H1 (cell line): ENCODE measurements around the gene PAIP2. TPM values are rescaled to one million over a fixed set of nuclear protein-coding genes. Genes with fewer than 3 reads are reported as not detected.

Source experiments
- CTCF ChIA-PET: fragments of 300-600 bp; sonication (Branson Sonifier 250); formaldehyde crosslinking; loops from one replicate; lab custom pipeline; 2021; ENCODE audit not compliant: partially characterized antibody; lab: Charles Lee
- POLR2A ChIA-PET: fragments of 300-600 bp; sonication (Branson Sonifier 250); formaldehyde crosslinking; loops from one replicate; lab custom pipeline; 2021; ENCODE audit warnings: inconsistent platforms; ENCODE audit not compliant: partially characterized antibody; lab: Charles Lee
- DNase-seq, 2 experiments: peaks; one replicate each; pipeline versions ENCODE4 v3.0.0 to v3.0.0-alpha.2; 2010 to 2022; ENCODE audit warnings: low spot score in 2 of 2, low read depth in 1 of 2, mixed read lengths in 1 of 2
- FAIRE-seq: peaks from 2 replicates; lab custom pipeline; 2011; peaks lifted over from hg19 to GRCh38; lab: Jason Lieb, UNC
- H2AFZ ChIP-seq: 2 replicates; pipeline ENCODE4 v1.8.1; 2012; ENCODE audit warnings: low read length, inconsistent platforms
- H2AK5ac ChIP-seq: 2 replicates; pipeline ENCODE4 v1.6.1; 2013; ENCODE audit warnings: low read depth, low read length
- H2BK120ac ChIP-seq: replicated peaks from 2 replicates; pipeline ENCODE3; 2013; ENCODE audit warnings: low read depth, low read length, inconsistent platforms
- H2BK12ac ChIP-seq: 2 replicates; pipeline ENCODE4 v1.6.1; 2013; ENCODE audit warnings: low read depth, low read length
- H2BK15ac ChIP-seq: 2 replicates; pipeline ENCODE4 v1.6.1; 2013; ENCODE audit warnings: low read length
- H2BK20ac ChIP-seq: 2 replicates; pipeline ENCODE4 v1.6.1; 2013; ENCODE audit warnings: low read length
- H2BK5ac ChIP-seq: 2 replicates; pipeline ENCODE4 v1.6.1; 2013; ENCODE audit warnings: low read depth, low read length
- H3K14ac ChIP-seq: 2 replicates; pipeline ENCODE4 v1.6.1; 2013; ENCODE audit warnings: inconsistent platforms; ENCODE audit not compliant: insufficient read length
- H3K18ac ChIP-seq: 2 replicates; pipeline ENCODE4 v1.6.1; 2013; ENCODE audit warnings: low read length; ENCODE audit errors: extremely low read depth
- H3K23ac ChIP-seq: 2 replicates; pipeline ENCODE4 v1.6.1; 2013; ENCODE audit warnings: inconsistent platforms; ENCODE audit not compliant: insufficient read length
- H3K23me2 ChIP-seq: 2 replicates; pipeline ENCODE4 v1.6.1; 2013; ENCODE audit warnings: low read depth, low read length
- H3K27ac ChIP-seq: 2 replicates; pipeline ENCODE4 v1.6.1; 2011; ENCODE audit warnings: low read depth, low read length, inconsistent platforms
- H3K27me3 ChIP-seq, 4 experiments: replicated peaks in 1 of 4; 1 replicate in 1 of 4; 2 replicates in 3 of 4; pipeline versions ENCODE4 v1.6.1 to v1.8.1; 2011 to 2013; ENCODE audit warnings: low read length in 3 of 4, mild to moderate bottlenecking in 3 of 4, inconsistent platforms in 2 of 4, mixed read lengths in 2 of 4, moderate library complexity in 1 of 4; ENCODE audit not compliant: control insufficient read depth in 3 of 4, insufficient read depth in 3 of 4; ENCODE audit errors: extremely low read depth in 1 of 4
- H3K36me3 ChIP-seq, 4 experiments: 2 replicates each; pipeline versions ENCODE4 v1.6.1 to v1.8.1; 2011 to 2013; ENCODE audit warnings: mild to moderate bottlenecking in 4 of 4, low read length in 3 of 4, moderate library complexity in 2 of 4, control low read depth in 1 of 4, inconsistent platforms in 1 of 4; ENCODE audit not compliant: insufficient read depth in 4 of 4, control insufficient read depth in 2 of 4
- H3K4ac ChIP-seq: replicated peaks from 2 replicates; pipeline ENCODE3; 2013; ENCODE audit warnings: low read length, low read depth, mixed read lengths, inconsistent platforms; ENCODE audit not compliant: insufficient read length
- H3K4me1 ChIP-seq, 4 experiments: replicated peaks in 1 of 4; 1 replicate in 1 of 4; 2 replicates in 3 of 4; pipeline versions ENCODE4 v1.6.1 to v1.8.1; 2011 to 2013; ENCODE audit warnings: low read length in 3 of 4, inconsistent platforms in 2 of 4, mixed read lengths in 1 of 4; ENCODE audit not compliant: insufficient read depth in 4 of 4, control insufficient read depth in 3 of 4
- H3K4me2 ChIP-seq, 2 experiments: 2 replicates each; pipeline versions ENCODE4 v1.6.1 to v1.8.1; 2011 to 2013; ENCODE audit warnings: low read depth in 2 of 2, low read length in 2 of 2, control low read depth in 1 of 2, inconsistent platforms in 1 of 2, mild to moderate bottlenecking in 1 of 2; ENCODE audit not compliant: insufficient read depth in 1 of 2
- H3K4me3 ChIP-seq, 4 experiments: fragments of 200-600, 300-600 bp in 1 of 4; sonication (generic), shearing (Covaris generic), sonication (Bioruptor Twin) in 1 of 4; 2 replicates each; pipeline versions ENCODE4 v1.5.1 to v1.8.1; 2011 to 2016; ENCODE audit warnings: low read length in 4 of 4, low read depth in 3 of 4, control low read depth in 2 of 4, inconsistent platforms in 2 of 4, mild to moderate bottlenecking in 2 of 4, mixed read lengths in 1 of 4, moderate library complexity in 1 of 4; ENCODE audit not compliant: insufficient read depth in 2 of 4; ENCODE audit errors: extremely low read depth in 1 of 4
- H3K56ac ChIP-seq: replicated peaks from 2 replicates; pipeline ENCODE3; 2013; ENCODE audit warnings: low read depth, mild to moderate bottlenecking, mixed read lengths, low read length, inconsistent platforms; ENCODE audit not compliant: insufficient read length
- H3K79me1 ChIP-seq: 2 replicates; pipeline ENCODE4 v1.6.1; 2013; ENCODE audit warnings: low read depth, low read length, control low read depth
- H3K79me2 ChIP-seq, 2 experiments: 2 replicates each; pipeline versions ENCODE4 v1.6.1 to v1.8.1; 2012 to 2013; ENCODE audit warnings: low read length in 2 of 2, mild to moderate bottlenecking in 2 of 2, inconsistent platforms in 1 of 2; ENCODE audit not compliant: insufficient read depth in 2 of 2, control insufficient read depth in 1 of 2
- H3K9ac ChIP-seq, 4 experiments: replicated peaks in 1 of 4; 1 replicate in 1 of 4; 2 replicates in 3 of 4; pipeline versions ENCODE4 v1.6.1 to v1.8.1; 2011 to 2013; ENCODE audit warnings: low read depth in 3 of 4, low read length in 3 of 4, control low read depth in 2 of 4, mild to moderate bottlenecking in 2 of 4, moderate library complexity in 2 of 4, inconsistent platforms in 1 of 4; ENCODE audit errors: extremely low read depth in 1 of 4
- H3K9me3 ChIP-seq, 2 experiments: 2 replicates each; pipeline versions ENCODE4 v1.6.1 to v1.8.1; 2012 to 2013; ENCODE audit warnings: mild to moderate bottlenecking in 2 of 2, moderate library complexity in 2 of 2, control low read depth in 1 of 2, inconsistent platforms in 1 of 2, low read depth in 1 of 2, low read length in 1 of 2, mixed read lengths in 1 of 2; ENCODE audit not compliant: insufficient read depth in 2 of 2
- H4K20me1 ChIP-seq, 2 experiments: replicated peaks in 1 of 2; 2 replicates each; pipeline versions ENCODE3 to v1.8.1; 2011 to 2013; ENCODE audit warnings: inconsistent platforms in 2 of 2, low read length in 2 of 2, mild to moderate bottlenecking in 1 of 2; ENCODE audit not compliant: insufficient read depth in 2 of 2, control insufficient read depth in 1 of 2
- H4K5ac ChIP-seq: 2 replicates; pipeline ENCODE4 v1.6.1; 2013; ENCODE audit warnings: low read length, low read depth, mixed read lengths, inconsistent platforms; ENCODE audit not compliant: insufficient read length
- H4K8ac ChIP-seq: 2 replicates; pipeline ENCODE4 v1.8.0; 2013; ENCODE audit warnings: mild to moderate bottlenecking, moderate library complexity, low read length, inconsistent platforms; ENCODE audit not compliant: insufficient read depth; ENCODE audit errors: extremely low read depth
- H4K91ac ChIP-seq: replicated peaks from 2 replicates; pipeline ENCODE3; 2013; ENCODE audit warnings: low read length, mixed read lengths, inconsistent platforms; ENCODE audit not compliant: insufficient read length
- RAD21 ChIP-seq, 2 experiments: IDR thresholded peaks in 1 of 2; conservative IDR thresholded peaks in 1 of 2; 2 replicates each; pipeline ENCODE4 v1.6.1; 2011; ENCODE audit warnings: low read depth in 2 of 2, low read length in 2 of 2, improper control_type of control experiment in 1 of 2, inconsistent platforms in 1 of 2, mild to moderate bottlenecking in 1 of 2, moderate library complexity in 1 of 2
- SIN3A ChIP-seq, 2 experiments: IDR thresholded peaks in 1 of 2; conservative IDR thresholded peaks in 1 of 2; 2 replicates each; pipeline ENCODE4 v1.6.1; 2011 to 2012; ENCODE audit warnings: low read length in 2 of 2, improper control_type of control experiment in 1 of 2, low read depth in 1 of 2, mild to moderate bottlenecking in 1 of 2
- YY1 ChIP-seq: IDR thresholded peaks from 2 replicates; pipeline ENCODE4 v1.6.1; 2011; ENCODE audit warnings: low read depth, mild to moderate bottlenecking, low read length
- WGBS, 2 experiments: shearing (Covaris generic) in 1 of 2; methylation state at CpG; one replicate each; pipeline versions ENCODE4 v1.1.6 to v1.1.7; 2013 to 2015; ENCODE audit warnings: low lambda C conversion rate in 2 of 2, mixed read lengths in 2 of 2, inconsistent platforms in 1 of 2, low coverage in 1 of 2, missing lambda C conversion rate in 1 of 2; ENCODE audit not compliant: insufficient replicate concordance in 2 of 2, insufficient coverage in 1 of 2, insufficient read length in 1 of 2; ENCODE audit errors: extremely low coverage in 1 of 2, missing lambda C conversion rate in 1 of 2; 5-methylcytosine and 5-hydroxymethylcytosine counted together
- polyA plus RNA-seq, 7 experiments: library from polyadenylated mRNA; depleted of rRNA in 3 of 7; stranded (reverse) in 5 of 7; unstranded in 2 of 7; fragments of >200 nt in 5 of 7; fragments of 200-250 nt in 2 of 7; gene quantifications; 1 replicate in 5 of 7; 2 replicates in 1 of 7; 4 replicates in 1 of 7; pipeline versions ENCODE4 v1.2.1 to v1.2.3, GENCODE V29; 2011 to 2013; ENCODE audit warnings: missing spikeins in 2 of 7, mixed read lengths in 2 of 7
- total RNA-seq: library from RNA; stranded (reverse); fragmentation: NEBNext Ultra II Directional; extraction: Animal tissue kit (Norgen Biotek cat#: 25700); gene quantifications from 2 replicates; pipeline ENCODE4 v1.2.1, GENCODE V29; 2021

Gene PAIP2
- total and polyA plus RNA-seq, 2 of the 8 experiments (the other 6 are each of a cell fraction or from before 2014, with no cell fraction given) = 87.6 to 162 TPM

- Histone ChIP-seq H3K18ac (no peak overlapping the region), H3K4me3 (no peak overlapping the region), H3K27ac (no peak overlapping the region), H3K9ac (no peak overlapping the region), H3K79me2 (peaks cover 2 to 33% of the 10 kb centered on the region in 2 experiments; a peak in 3 of 4 replicates), H4K5ac (no peak overlapping the region), H3K23me2 (no peaks in the 10 kb centered on the region), H4K20me1 (peaks cover 3 to 4% of the 10 kb centered on the region in 2 experiments), H2BK20ac (no peak overlapping the region), H3K14ac (no peak overlapping the region), H4K8ac (no peak overlapping the region), H3K56ac (no peak overlapping the region), H2BK15ac (no peak overlapping the region), H3K9me3 (no peaks in the 10 kb centered on the region), H3K36me3 (peaks cover 21 to 48% (median 38%) of the 10 kb centered on the region in 4 experiments), H2BK120ac (no peak overlapping the region), H2AFZ (no peak overlapping the region), H3K4me2 (no peak overlapping the region), H3K27me3 (no peaks in the 10 kb centered on the region), H2BK5ac (no peak overlapping the region), H3K23ac (no peak overlapping the region), H3K4ac (no peak overlapping the region), H3K4me1 (no peaks in the 10 kb centered on the region), H3K79me1 (peaks cover 6% of the 10 kb centered on the region; the same call in 1 of the 2 replicates), H2AK5ac (no peak overlapping the region), H4K91ac (no peak overlapping the region), H2BK12ac (no peak overlapping the region)
- 96% methylated on average over 2 of the region's 2 CpGs; no CpG with 5 or more reads in 1 of the 2 experiments for WGBS, 2 experiments
- ChIA-PET POLR2A (interaction anchor here (1.0 to 1.3 kb wide), 2 partner anchors 31 to 87 kb away, joined by 3 read pairs; no protein-coding TSS in a partner anchor), CTCF (no interaction called here)
- TF ChIP-seq YY1 = no peak
- no peak for TF ChIP-seq SIN3A (conservative IDR thresholded peaks at IDR 0.05 in 1 of 2, IDR thresholded peaks at IDR 0.05 in 1 of 2; ENCODE audit: low read depth in 1 of 2, low read length in 2 of 2)
- no peak for TF ChIP-seq RAD21 (IDR thresholded peaks at IDR 0.05 in 1 of 2, conservative IDR thresholded peaks at IDR 0.05 in 1 of 2; ENCODE audit: low read depth in 2 of 2, low read length in 2 of 2)
- no peak for FAIRE-seq
- no peak for DNase-seq
Measured at GRCh38 chr5:139363937-139364336, 22.3 kb downstream of the PAIP2 start.
